ENCODE results near the gene ASB16. TPM values are rescaled to one million over a fixed set of nuclear protein-coding genes. Genes with fewer than 3 reads are reported as not detected.

ASB16 gene
- total RNA-seq, 1 experiment from 2014 or later, result 0.37 TPM

GRCh38 chr17:44221084-44221861, 50.8 kb downstream of the ASB16 start:
- ATAC-seq (peak; percentile 17; the same call in 1 of the 2 replicates), DNase-seq (ENCODE audit: low read depth, low spot score) (no peak)
- peak overlapping the region; percentile 71 to 73 for H3K4me3 ChIP-seq (replicated peaks in 1 of 2; ENCODE audit: low read depth in 1 of 2, low read length in 2 of 2)
- TSS peak; percentile 49 for BruUV-seq (replicated peaks)
- no peak overlapping the region for H2AFZ ChIP-seq (ENCODE audit: low read depth, low read length, poor library complexity, severe bottlenecking)
- H3K9me3 ChIP-seq (ENCODE audit: control insufficient read depth in 1 of 2, insufficient read depth in 1 of 2, low read depth in 1 of 2, low read length in 2 of 2), result no peaks in the 10 kb centered on the region
- peak overlapping the region; percentile 84 for H3K9ac ChIP-seq (ENCODE audit: low read length)
- H3K9me2 ChIP-seq (ENCODE audit: insufficient read depth), result no peaks in the 10 kb centered on the region
- ChIA-PET POLR2A (interaction anchor here (0.5 to 2.5 kb wide), 11 partner anchors 9 to 124 kb away, joined by 3 to 8 read pairs (median 4); partner anchors contain the start of genes ATXN7L3, GRN, SLC25A39 and TMUB2), RAD21 (ENCODE audit: low non-redundant PET in 1 of 2, low total read pairs in 2 of 2, uncharacterized antibody in 2 of 2, unreplicated experiment in 2 of 2) (no interaction called here), CTCF (interaction anchor here (0.8 to 2.4 kb wide), 8 partner anchors 11 to 124 kb away, joined by 3 to 10 read pairs (median 4); partner anchors contain the start of gene GRN)
- peak overlapping the region; percentile 90 for H3K4me2 ChIP-seq (ENCODE audit: low read length)
- H3K4me1 ChIP-seq (ENCODE audit: control insufficient read depth in 1 of 2, insufficient read depth in 2 of 2, low read length in 2 of 2), result peaks cover 28 to 44% of the 10 kb centered on the region in 2 experiments
- H3K36me3 ChIP-seq (ENCODE audit: control insufficient read depth in 1 of 2, insufficient read depth in 2 of 2, low read length in 2 of 2), result peaks cover 2 to 9% of the 10 kb centered on the region in 2 experiments; a peak in 3 of 4 replicates
- peak overlapping the region; percentile 100 for H3K27ac ChIP-seq (ENCODE audit: low read depth, low read length)
- intact Hi-C loops (cut with micrococcal nuclease), result no loop called here
- H4K20me1 ChIP-seq (ENCODE audit: insufficient read depth), result no peaks in the 10 kb centered on the region
- peak; percentile 20 for TF ChIP-seq POLR2A (IDR thresholded peaks at IDR 0.05; ENCODE audit: borderline replicate concordance, extremely low read depth, insufficient read depth, insufficient read length)
- TF ChIP-seq POLR2AphosphoS5 (IDR thresholded peaks at IDR 0.05; ENCODE audit: low read depth, low read length), result peak; percentile 60
- TF ChIP-seq SIN3A (IDR thresholded peaks at IDR 0.05; ENCODE audit: low read depth), result peak; percentile 14; the same call in 1 of the 2 replicates
- no peak for TF ChIP-seq SP1 (IDR thresholded peaks at IDR 0.05; ENCODE audit: low read depth)
- peak; percentile 18 for TF ChIP-seq TCF7L2 (IDR thresholded peaks at IDR 0.05; ENCODE audit: borderline replicate concordance, extremely low read depth, insufficient read depth, insufficient read length)
- peaks cover 27% of the 10 kb centered on the region for H3K79me2 ChIP-seq (ENCODE audit: insufficient read depth, low read length)
- H3K27me3 ChIP-seq (ENCODE audit: insufficient read depth, low read length), result no peaks in the 10 kb centered on the region

- Histone ChIP-seq H3K9me3 (ENCODE audit: control insufficient read depth in 1 of 2, insufficient read depth in 1 of 2, low read depth in 1 of 2, low read length in 2 of 2) (no peaks in the 10 kb centered on the region), H3K9ac (ENCODE audit: low read length) (peak overlapping the region; percentile 84), H3K79me2 (ENCODE audit: insufficient read depth, low read length) (peaks cover 22% of the 10 kb centered on the region), H3K36me3 (ENCODE audit: control insufficient read depth in 1 of 2, insufficient read depth in 2 of 2, low read length in 2 of 2) (peaks cover 0 to 4% of the 10 kb centered on the region in 2 experiments; a peak in 1 of 4 replicates), H3K4me3 (replicated peaks in 1 of 2; ENCODE audit: low read depth in 1 of 2, low read length in 2 of 2) (peak overlapping the region; percentile 71 to 73), H3K27ac (ENCODE audit: low read depth, low read length) (peak overlapping the region; percentile 100), H3K27me3 (ENCODE audit: insufficient read depth, low read length) (no peaks in the 10 kb centered on the region), H3K9me2 (ENCODE audit: insufficient read depth) (no peaks in the 10 kb centered on the region), H3K4me1 (ENCODE audit: control insufficient read depth in 1 of 2, insufficient read depth in 2 of 2, low read length in 2 of 2) (peaks cover 28 to 41% of the 10 kb centered on the region in 2 experiments), H3K4me2 (ENCODE audit: low read length) (peak overlapping the region; percentile 90), H2AFZ (ENCODE audit: low read depth, low read length, poor library complexity, severe bottlenecking) (no peak overlapping the region), H4K20me1 (ENCODE audit: insufficient read depth) (no peaks in the 10 kb centered on the region)
- ChIA-PET RAD21 (ENCODE audit: low non-redundant PET in 1 of 2, low total read pairs in 2 of 2, uncharacterized antibody in 2 of 2, unreplicated experiment in 2 of 2) (no interaction called here), POLR2A (interaction anchor here (0.5 to 2.5 kb wide), 11 partner anchors 9 to 123 kb away, joined by 3 to 8 read pairs (median 4); partner anchors contain the start of genes ATXN7L3, GRN, SLC25A39 and TMUB2), CTCF (interaction anchor here (0.8 to 2.4 kb wide), 7 partner anchors 12 to 124 kb away, joined by 3 to 10 read pairs (median 5); partner anchors contain the start of gene GRN)
- no peak for DNase-seq (ENCODE audit: low read depth, low spot score)
- intact Hi-C loops (cut with micrococcal nuclease), result no loop called here
- BruUV-seq (replicated peaks), result no TSS peak
- no peak for ATAC-seq
- TF ChIP-seq POLR2AphosphoS5 (IDR thresholded peaks at IDR 0.05; ENCODE audit: low read depth, low read length), result peak; percentile 64; the same call in 1 of the 2 replicates
- TF ChIP-seq FOSL1 (IDR thresholded peaks at IDR 0.05; ENCODE audit: low read depth), result no peak
- TF ChIP-seq YY1 (IDR thresholded peaks at IDR 0.05; ENCODE audit: extremely low read depth, insufficient replicate concordance, low read depth, low read length), result no peak
- TF ChIP-seq POLR2A (IDR thresholded peaks at IDR 0.05; ENCODE audit: borderline replicate concordance, extremely low read depth, insufficient read depth, insufficient read length), result peak; percentile 26
- TF ChIP-seq SIN3A (IDR thresholded peaks at IDR 0.05; ENCODE audit: low read depth), result peak; percentile 5; the same call in 1 of the 2 replicates
Measured at GRCh38 chr17:44221862-44222111, 51.3 kb downstream of the ASB16 start.

All from HCT116 (cell line).